NT2/D1 (cell line): ENCODE results near the gene ZNF200.
"Not testable (repeated sequence)": the region's sequence is repeated elsewhere in the genome, so short reads cannot be mapped to it uniquely, and the experiment has no call there.

Source experiments
- YY1 ChIP-seq: IDR thresholded peaks from 2 replicates; pipeline ENCODE4 v1.6.1; 2011; ENCODE audit not compliant: insufficient read length, insufficient read depth
- ZNF274 ChIP-seq: IDR thresholded peaks from 2 replicates; pipeline ENCODE4 v1.6.1; 2011; ENCODE audit warnings: mild to moderate bottlenecking, low read depth, low read length

DNA sequence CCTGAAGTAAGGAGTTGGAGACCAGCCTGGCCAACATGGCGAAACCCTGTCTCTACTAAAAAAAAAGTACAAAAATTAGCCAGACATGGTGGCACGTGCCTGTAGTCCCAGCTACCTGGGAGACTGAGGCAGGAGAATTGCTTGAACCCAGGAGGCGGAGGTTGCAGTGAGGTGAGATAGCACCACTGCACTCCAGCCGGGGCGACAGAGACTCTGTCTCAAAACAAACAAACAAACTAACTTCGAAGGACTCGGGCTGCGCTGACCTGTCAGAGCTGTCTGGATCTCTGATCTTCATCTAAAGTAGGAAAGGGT, 52.7 kb downstream of the ZNF200 start:
- not testable (repeated sequence) for TF ChIP-seq YY1, ZNF274
